Lower leg skin (tissue), 3 donors: ENCODE results near the gene NRL.

Experiments used
- POLR2A ChIP-seq, 2 donors: fragments of 450-650 bp; IDR thresholded peaks; one replicate each; pipeline ENCODE4 v1.6.1; 2016 to 2017; ENCODE audit warnings: antibody characterized with exemption in 2 of 2, mild to moderate bottlenecking in 1 of 2, moderate library complexity in 1 of 2
- TF ChIP-seq, protein P1 (sequence below), 3 donors: fragments of 450-650 bp; IDR thresholded peaks; one replicate each; pipeline ENCODE4 v1.5.1; 2016; ENCODE audit warnings: antibody characterized with exemption in 3 of 3, mild to moderate bottlenecking in 3 of 3, moderate library complexity in 2 of 3

DNA sequence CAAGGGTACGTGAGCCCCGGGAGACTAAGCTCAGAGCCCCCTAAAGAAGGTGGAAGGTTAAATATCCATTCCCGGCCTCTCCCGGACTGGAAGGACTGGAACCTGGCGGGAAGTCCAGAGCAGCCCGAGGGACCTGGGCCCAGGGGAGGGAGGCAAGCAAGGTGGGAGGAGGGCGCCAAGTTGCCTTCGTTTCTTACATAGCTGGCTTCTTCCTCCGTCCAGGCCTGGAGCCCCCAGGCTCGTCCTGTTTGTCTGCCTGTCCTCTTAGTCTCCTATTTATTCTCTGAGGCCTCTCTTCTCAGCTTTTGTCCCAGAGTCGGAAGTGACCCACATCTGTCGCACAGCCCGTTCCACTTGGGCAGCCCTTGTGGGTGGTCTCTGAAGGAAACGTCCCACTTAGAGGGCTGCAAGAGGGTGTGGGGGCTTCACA, 19.9 kb downstream of the NRL start:
- TF ChIP-seq, protein P1, sequence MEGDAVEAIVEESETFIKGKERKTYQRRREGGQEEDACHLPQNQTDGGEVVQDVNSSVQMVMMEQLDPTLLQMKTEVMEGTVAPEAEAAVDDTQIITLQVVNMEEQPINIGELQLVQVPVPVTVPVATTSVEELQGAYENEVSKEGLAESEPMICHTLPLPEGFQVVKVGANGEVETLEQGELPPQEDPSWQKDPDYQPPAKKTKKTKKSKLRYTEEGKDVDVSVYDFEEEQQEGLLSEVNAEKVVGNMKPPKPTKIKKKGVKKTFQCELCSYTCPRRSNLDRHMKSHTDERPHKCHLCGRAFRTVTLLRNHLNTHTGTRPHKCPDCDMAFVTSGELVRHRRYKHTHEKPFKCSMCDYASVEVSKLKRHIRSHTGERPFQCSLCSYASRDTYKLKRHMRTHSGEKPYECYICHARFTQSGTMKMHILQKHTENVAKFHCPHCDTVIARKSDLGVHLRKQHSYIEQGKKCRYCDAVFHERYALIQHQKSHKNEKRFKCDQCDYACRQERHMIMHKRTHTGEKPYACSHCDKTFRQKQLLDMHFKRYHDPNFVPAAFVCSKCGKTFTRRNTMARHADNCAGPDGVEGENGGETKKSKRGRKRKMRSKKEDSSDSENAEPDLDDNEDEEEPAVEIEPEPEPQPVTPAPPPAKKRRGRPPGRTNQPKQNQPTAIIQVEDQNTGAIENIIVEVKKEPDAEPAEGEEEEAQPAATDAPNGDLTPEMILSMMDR (IDR thresholded peaks at IDR 0.05), result no peak
- TF ChIP-seq POLR2A (IDR thresholded peaks at IDR 0.05), result no peak
